GM19193 (cell line): ENCODE measurements around the gene EXOC1L.

Experiments
- POLR2A ChIP-seq: IDR thresholded peaks from 4 replicates; pipeline ENCODE4 v1.6.1; 2011; ENCODE audit not compliant: insufficient read depth, insufficient read length; ENCODE audit errors: extremely low read depth

Gene EXOC1L

GRCh38 chr4:55824865-55825264 is 5.3 kb downstream of the EXOC1L start:
- no peak for TF ChIP-seq POLR2A

- TF ChIP-seq POLR2A: no peak
Observed at GRCh38 chr4:55826986-55827385, 7.4 kb downstream of the EXOC1L start.

- no peak for TF ChIP-seq POLR2A
Observed at GRCh38 chr4:55827582-55827981, 8.0 kb downstream of the EXOC1L start.

- no peak for TF ChIP-seq POLR2A
Observed at GRCh38 chr4:55830048-55830447, 10.5 kb downstream of the EXOC1L start.

GRCh38 chr4:55830716-55831115 is 11.1 kb downstream of the EXOC1L start:
- no peak for TF ChIP-seq POLR2A

DNA sequence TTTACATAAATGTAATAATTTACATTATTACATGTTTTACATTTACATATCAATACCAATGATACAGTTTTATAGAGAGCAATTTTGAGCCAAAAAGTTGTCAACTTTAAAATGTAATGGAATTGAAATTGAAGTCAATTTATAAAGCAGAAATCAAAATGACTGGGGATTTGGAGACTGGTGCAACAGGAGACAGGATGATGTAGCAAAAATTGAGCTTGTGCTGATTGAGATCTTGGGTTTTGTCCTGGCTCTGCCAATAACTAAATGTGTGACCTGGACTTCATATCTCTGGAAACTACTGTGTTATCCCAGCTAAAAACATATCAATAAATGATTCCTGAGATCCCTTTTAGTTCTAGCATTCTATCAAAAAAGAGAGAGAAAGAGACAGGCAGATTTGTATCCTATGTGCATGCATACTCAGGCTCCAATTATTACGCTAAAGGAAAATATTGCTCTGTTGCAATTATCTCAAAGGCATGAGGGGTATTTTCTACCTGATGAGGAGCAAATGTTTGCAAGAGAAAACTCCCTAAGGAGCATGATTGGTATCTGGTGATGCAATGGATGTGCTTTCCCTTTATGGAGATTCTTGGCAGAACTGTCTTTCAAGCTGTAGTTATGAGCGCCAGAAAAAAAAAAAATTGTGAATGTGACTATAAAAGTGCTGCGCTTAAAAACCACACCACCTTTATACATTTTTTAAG is 14.7 kb downstream of the EXOC1L start:
- TF ChIP-seq POLR2A: no peak

DNA sequence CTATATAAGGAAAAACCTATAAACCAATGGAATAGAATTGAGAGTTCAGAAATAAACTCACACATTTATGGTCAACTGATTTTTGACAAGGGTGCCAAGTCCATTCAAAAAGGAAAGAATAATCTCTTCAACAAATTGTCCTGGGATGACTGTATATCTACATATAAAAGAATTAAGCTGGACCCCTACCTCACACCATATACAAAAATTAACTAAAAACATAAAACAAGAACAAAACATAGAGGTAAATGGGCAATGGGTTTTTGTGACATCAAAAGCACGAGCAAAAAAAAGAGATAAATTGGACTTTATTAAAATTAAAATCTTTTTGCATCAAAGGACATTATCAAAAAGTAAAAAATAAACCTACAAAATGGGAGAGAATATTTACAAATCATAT is 18.3 kb downstream of the EXOC1L start:
- no peak for TF ChIP-seq POLR2A

DNA sequence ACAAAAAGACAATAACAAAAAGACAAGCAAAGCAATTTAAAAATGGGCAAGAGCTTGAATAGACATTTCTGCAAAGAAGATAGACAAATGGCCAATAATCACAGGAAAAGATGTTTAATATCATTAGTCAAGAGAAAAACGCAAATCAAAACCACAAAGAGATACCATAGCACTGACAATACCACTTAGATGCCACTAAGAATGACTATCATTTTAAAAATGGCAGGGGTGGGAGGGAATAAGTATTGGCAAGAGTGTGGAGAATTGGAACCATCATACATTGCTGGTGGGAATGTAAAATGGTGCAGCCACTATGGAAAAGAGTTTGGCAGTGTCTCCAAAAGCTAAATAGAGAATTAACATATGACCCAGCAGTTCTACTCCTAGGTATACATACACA is 18.8 kb downstream of the EXOC1L start:
- TF ChIP-seq POLR2A: no peak

- TF ChIP-seq POLR2A: no peak
Observed at GRCh38 chr4:55838952-55839351, 19.4 kb downstream of the EXOC1L start.

- no peak for TF ChIP-seq POLR2A
Observed at GRCh38 chr4:55840956-55841355, 21.4 kb downstream of the EXOC1L start.

- no peak for TF ChIP-seq POLR2A
Observed at GRCh38 chr4:55849724-55850123, 30.1 kb downstream of the EXOC1L start.

DNA sequence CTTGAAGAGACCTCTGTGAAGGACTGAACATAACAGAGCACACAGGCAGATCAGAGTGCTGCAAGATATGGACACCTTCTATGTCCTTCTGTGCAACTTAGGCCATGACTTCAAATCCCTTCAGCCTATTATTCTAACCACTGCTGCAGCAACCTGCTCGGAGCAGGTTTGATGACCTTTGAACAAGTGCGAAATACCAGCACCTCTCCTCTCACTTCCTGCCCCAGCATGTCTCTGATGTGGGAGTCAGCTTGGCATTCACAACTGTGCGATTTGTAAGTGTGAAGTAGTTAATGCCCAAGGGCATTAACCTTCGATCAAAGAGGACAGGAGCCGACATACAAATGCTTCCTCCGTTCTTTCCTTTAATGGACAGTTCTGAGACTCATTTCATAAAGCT is 32.3 kb downstream of the EXOC1L start:
- TF ChIP-seq POLR2A: no peak

- TF ChIP-seq POLR2A: peak; percentile 83
Observed at GRCh38 chr4:55853484-55854046, 34.0 kb downstream of the EXOC1L start, which contains the start of gene EXOC1. TSS of gene EXOC1 (plus strand) at chr4:55853648. CDS start at chr4:55858324, 4,676 bp downstream.

GRCh38 chr4:55854129-55854528 is 34.5 kb downstream of the EXOC1L start:
- no peak for TF ChIP-seq POLR2A

GRCh38 chr4:55857586-55857985 is 38.0 kb downstream of the EXOC1L start:
- no peak for TF ChIP-seq POLR2A

- TF ChIP-seq POLR2A: no peak
Observed at GRCh38 chr4:55859711-55860110, 40.1 kb downstream of the EXOC1L start.

DNA sequence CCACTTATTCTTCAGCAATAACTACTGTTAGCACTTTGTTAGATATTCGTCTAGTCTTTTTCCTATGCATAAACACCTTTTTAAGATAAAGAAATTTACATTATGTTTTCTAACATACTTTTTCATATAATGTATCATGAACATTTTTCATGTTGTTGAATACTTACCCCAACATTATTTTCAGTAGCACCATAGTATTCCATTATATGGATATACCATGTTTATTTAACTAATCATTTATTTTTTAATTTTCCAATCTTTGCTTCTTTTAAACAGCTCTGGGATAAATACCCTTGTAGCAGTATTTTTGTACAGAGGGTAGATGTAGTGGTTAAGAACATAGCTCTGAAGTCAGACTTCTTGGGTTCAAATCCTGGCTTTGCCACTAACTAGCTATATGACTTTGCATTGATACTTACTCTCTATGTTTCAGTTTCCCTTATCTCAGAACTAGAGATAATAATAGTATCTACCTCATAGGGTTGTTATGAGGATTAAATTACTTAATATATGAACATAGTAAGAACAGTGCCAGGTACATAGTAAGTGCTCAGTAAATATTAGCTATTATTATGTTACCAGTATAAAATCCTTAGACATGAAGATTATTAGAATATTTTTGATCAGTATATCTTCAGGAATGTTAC is 45.1 kb downstream of the EXOC1L start:
- TF ChIP-seq POLR2A: no peak

DNA sequence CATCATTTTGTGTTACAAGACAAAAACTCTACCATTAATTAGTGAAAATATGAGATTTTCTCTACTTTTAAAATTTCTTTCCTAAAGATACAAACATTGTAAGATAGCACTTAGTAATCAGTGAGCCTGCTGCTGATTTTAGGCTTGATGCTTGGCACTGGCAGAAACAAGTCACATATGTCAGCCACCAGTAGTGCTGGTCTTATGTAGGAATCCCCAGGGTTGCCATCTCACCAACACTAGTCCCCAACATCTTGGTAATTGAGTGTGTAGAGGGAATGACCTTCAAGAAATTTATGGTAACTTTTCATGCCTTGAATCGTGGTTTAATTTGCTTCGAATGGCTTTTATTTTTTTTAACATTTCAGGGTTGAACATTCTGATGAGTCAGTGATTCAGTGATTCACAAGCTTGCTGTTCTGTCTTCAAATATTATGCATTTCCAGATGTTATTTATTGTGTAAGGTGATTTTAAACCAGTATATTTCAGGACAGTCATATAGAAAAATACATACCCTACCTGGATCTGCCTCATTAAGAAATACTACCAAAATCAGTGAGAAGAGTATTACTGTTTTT is 45.7 kb downstream of the EXOC1L start:
- no peak for TF ChIP-seq POLR2A
